NCI-H69 (cell line): ENCODE measurements around the gene MAP2K7.

Source experiments
- DNase-seq: peaks from one replicate; lab custom pipeline; 2025; lab: John Stamatoyannopoulos, UW

The MAP2K7 gene

DNA sequence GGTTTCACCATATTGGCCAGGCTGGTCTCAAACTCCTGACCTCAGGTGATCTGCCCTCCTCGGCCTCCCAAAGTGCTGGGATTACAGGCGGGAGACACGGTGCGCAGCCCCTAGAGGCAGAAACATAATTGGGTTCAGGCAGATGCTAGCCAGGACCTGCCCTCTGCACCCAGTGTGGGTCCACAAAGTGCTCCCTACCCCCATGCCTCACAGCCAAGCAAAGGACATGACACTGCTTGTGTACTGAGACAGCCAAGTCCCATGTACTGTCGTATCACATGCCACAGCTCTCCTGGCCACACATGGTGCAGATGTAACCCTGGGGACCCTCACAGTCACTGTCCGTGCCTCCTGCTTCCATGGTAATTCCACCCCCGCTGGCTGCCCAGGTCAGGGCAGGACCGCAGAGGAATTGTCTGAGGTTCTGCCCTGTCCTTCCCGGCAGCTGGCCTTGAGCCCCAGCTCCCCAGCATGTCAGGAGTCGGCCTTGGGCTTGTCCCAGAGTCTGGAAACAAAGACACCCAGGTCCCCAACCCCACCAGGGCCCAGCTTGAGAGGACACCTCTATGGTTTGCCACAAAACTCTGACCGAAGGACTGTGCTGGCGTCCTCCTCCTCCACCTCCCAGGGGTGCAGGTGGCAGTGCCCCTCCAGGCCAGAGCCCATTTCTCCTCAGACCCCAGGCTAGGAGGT is 37.1 kb upstream of the MAP2K7 start:
- no peak for DNase-seq

DNA sequence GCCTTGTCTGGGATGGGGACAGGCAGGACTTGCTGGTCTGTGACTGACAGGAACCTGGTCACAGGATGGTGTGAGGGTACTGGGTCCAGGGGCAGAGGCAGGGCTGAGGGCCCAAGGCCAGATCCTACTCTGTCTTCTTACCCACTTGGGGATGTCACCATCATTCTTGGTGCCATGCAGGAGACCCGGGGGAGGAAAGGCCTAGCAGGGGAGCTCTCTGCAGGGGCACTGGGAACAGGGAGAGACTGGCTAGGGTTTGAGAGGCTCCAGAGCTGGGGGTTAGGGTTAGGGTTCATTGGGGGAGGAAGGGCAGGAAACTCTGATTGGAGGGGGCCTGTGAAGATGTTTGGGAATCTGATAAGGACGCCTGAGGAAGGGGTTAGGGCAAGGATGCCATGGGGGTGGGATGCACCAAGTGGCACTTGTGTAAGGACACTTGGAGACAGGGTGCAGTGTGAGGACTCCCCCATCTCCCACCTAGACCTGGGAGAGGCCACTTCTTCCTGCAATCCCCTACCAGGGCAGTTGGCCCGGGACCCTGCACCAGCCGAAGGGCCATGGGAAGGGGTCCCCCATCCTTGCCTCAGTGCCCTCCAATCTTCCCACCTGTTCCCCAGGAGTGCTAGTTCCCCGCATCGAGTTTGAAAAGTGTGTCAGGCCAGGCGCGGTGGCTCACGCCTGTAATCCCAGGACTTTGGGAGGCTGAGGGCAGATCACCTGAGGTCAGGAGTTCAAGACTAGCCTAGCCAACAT is 36.4 kb upstream of the MAP2K7 start:
- no peak for DNase-seq

DNA sequence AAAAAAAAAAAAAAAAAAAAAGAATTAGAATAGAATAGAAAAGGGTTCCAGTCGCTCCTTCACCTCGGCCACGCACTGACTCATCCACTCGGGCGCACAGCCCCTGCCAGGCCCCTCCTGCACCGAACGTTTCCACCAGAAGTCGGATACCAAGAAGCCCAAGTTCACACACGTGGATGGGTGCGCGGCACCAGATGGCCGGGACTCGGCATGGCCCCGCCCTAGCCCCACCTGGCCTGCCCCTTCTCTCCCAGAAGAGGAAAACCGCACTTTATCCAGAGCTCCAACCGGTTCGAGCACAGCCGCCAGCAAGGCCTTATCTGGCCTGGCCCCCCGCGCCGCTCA is 35.4 kb upstream of the MAP2K7 start:
- DNase-seq = no peak

DNA sequence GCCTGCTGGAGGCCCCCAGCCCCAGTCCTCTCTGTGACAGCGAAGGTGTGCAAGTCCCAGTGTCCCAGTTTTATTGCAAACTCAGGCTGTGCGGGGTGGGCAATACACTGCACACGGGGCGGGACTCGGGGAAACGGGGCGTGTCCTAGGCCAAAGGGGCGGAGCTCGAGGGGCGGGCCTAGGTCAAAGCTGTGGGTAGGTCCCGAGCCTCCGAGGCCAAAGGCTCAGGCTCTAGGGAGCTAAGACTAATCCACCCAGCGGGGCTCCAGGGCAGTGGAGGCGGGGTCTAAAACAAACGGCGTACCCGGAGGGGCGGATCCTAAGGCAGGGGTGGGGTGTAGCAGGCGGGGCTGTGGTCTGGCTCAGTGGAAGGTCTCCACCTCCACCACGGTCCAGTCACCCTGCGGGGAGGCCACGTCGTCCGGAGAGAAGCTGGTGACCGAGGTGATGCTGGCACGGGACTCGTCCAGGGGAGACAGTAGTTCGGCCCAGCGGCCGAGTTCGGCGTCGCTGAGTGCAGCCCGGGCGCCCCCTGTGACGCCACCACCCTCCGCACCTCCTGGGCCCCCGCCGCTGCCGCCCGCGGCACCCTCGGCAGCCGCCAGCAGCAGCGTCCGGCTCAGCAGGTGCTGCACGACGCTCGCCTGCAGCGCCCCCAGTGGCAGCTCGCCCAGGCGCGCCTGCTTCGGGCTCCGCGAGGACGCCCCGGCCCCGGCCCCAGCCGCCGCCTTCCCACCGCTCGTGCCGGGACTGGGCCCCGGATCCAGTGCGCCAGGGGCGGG is 34.8 kb upstream of the MAP2K7 start:
- DNase-seq = no peak

DNA sequence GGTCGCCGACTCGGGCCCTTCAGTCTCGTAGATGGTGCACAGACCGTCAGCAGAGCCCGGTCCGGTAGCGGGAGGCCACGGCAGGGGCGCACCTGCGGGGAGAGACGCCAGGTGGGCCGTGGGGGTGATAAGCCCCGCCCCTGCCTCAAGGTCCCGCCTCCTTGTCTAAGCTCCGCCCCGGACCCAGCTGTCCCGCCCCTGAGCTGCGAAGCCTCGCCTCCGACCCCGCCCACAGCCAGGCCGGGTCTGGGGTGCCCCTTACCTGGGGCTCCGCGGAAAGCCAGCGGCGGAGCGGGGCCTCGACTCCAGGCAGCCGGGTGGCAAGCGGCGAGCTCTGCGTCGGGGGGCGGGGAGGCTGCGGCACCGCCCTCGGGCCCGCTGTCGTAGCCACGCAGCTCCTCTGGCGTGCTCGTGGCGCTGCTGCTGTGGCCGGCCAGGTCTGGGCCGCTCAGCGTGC is 34.2 kb upstream of the MAP2K7 start:
- no peak for DNase-seq

GRCh38 chr19:7869910-7870511 is 33.7 kb upstream of the MAP2K7 start:
- peak; percentile 54 for DNase-seq

DNA sequence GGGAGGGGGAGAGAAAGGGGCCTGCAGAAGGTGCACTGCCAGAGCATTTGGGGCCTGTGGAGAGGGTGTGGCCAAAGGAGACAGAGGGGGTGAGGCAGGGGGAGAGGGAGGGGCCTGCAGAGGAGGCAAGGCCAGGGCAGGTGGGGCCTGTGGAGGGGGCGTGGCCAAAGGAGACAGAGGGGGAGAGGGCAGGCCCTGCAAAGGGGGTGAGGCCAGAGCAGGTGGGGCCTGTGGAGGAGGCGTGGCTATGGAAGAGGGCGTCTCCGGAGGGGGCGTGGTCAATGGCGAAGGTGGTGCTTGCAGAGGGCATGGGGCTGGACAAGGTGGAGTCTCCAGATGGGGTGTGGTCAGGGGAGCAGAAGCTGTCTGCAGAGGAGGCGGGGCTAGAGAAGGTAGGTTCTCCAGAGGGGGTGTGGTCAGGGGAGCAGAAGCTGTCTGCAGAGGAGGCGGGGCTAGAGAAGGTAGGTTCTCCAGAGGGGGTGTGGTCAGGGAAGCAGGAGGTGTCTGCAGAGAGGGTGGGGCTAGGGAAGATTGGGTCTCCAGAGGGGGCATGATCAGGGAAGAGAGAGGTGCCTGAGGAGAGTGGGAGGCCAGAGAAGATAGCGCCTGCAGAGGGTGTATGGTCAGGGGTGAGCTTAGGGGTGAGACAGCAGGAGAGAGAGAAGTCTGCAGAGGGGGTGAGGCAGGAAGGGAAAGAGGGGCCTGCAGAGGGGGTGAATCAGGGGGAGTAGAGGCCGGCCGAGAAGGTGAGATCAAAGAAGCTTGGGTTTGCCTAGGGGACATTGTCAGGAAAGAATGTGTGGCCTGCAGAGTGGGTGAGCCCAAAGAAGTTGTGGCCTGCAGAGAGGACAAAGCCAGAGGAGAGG is 32.9 kb upstream of the MAP2K7 start:
- DNase-seq = peak; percentile 68

- DNase-seq = peak; percentile 96
Measured at GRCh38 chr19:7871437-7872305, 32.0 kb upstream of the MAP2K7 start.

- DNase-seq = no peak
Measured at GRCh38 chr19:7872306-7873204, 31.1 kb upstream of the MAP2K7 start.

- no peak for DNase-seq
Measured at GRCh38 chr19:7873304-7874075, 30.2 kb upstream of the MAP2K7 start.

GRCh38 chr19:7874076-7874896 is 29.4 kb upstream of the MAP2K7 start, which contains the start of gene PRR36:
PRR36 (minus strand) TSS chr19:7874390; CDS start chr19:7873689, 701 bp downstream.
- DNase-seq = peak; percentile 95

DNA sequence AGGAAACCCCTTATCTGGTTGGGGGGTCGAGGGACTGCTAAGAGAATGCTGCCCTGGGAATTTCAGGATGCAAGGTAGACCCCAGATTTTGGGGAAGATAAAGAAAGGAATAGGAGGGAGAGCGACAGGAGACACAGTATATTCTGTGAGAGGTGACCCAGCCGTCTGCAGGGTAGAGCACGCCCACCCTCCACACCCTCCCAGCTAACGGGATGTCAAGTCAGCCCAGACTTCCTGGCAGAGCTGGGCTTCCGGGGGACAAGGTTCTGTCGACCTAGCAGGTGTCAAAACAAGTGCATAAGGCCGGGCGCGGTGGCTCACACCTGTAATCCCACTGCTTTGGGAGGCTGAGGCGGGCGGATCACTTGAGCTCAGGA is 28.8 kb upstream of the MAP2K7 start:
- no peak for DNase-seq

GRCh38 chr19:7877249-7877836 is 26.3 kb upstream of the MAP2K7 start:
- DNase-seq = no peak

- no peak for DNase-seq
Measured at GRCh38 chr19:7879111-7879807, 24.4 kb upstream of the MAP2K7 start.

GRCh38 chr19:7879836-7880235 is 23.8 kb upstream of the MAP2K7 start:
- DNase-seq = peak; percentile 52

- DNase-seq = no peak
Measured at GRCh38 chr19:7881910-7882309, 21.8 kb upstream of the MAP2K7 start.

- no peak for DNase-seq
Measured at GRCh38 chr19:7883105-7883504, 20.6 kb upstream of the MAP2K7 start.
